Limb (tissue), 2 donors: ENCODE measurements around the gene BTBD2.

Source experiments
- DNase-seq, 2 donors: peaks; one replicate each; pipeline ENCODE4 v3.0.0-alpha.2; 2016; ENCODE audit errors: extremely low spot score in 2 of 2

The BTBD2 gene

DNA sequence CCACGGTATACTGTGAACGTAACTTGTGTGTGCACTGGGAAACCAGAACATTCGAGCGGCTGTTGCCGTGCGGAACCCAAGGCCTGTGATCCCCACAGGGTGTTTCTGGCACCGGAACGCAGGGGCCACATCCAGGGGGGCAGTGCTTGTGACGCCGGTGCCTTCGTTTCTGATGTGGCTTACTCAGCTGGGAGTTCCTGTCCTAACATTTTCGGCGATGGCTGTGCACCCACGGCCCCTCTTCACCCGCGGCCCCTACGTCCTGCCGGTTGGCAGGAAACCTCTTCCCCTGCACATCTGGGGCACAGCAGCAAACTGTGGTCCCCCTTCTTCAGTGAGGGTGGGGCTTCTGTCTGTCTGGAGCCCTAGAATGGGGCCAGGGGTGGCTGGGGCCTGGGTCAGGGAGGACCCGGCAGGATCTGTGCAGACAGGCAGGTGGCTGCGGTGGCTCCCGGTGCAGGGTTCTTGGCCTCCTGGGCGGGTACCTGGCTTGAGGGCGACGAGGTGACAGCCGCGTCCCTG, 48.4 kb downstream of the BTBD2 start:
- no peak for DNase-seq

DNA sequence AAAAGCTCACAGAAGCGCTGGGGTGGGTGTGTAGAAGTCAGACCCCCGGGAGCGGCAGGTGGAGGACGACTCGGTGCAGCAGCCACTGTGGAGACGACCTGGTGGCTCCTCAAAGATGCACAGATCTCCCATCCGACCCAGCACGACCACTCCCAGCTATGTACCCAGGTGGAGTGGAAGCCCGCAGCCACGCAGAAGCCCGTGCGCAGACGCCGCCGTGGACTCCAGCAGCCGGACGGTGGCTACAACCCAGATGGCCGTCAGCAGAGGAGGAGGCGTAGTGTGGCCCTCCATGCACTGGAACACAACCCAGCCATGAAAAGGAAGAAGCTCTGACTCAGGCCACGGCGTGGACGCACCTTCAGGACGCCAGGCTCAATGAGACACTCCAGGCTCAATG, 52.8 kb downstream of the BTBD2 start:
- DNase-seq, result no peak

DNA sequence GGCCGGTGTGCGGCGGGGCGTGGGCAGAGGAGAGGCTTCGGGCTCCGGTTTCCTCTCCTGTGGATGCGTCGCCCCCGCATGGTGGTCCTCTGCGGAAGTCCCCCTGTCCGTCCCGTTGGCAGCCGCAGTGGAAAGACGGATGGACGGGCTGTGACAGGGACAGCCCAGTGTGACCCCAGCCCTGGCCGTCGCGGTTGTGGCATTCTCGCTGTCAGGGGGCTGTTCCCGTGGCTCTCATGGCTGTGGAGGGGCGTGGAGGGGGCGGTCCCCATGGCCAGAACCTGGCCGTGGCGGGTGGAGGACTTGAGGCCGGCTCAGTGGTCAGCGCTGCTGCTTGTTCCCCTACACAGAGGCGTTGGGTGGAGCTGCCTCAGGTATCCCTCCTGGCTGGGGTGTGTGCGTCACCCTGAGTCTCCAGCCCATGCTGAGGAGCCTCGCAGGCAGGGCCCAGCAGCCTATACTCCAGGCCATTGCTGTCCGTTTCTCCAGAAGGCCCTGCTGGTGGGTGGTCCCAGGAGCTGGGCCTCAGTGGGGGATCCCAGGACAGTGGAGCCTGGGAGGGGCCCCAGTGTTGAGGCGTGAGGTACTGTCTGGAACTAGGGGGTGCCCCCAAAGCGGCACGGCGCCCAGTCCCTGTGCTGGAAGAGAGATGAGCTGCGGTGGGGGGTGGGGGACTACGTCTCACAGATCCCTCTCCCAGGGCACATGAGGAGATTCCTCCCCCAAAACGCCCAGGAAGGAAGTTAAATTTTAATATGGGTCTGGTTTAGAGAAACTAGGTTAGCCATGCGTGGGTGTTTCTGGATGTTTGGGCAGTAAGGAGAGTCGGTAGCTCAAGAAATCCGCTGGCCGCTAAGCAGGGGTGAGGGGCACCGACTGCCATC, 54.3 kb downstream of the BTBD2 start:
- DNase-seq, result no peak

DNA sequence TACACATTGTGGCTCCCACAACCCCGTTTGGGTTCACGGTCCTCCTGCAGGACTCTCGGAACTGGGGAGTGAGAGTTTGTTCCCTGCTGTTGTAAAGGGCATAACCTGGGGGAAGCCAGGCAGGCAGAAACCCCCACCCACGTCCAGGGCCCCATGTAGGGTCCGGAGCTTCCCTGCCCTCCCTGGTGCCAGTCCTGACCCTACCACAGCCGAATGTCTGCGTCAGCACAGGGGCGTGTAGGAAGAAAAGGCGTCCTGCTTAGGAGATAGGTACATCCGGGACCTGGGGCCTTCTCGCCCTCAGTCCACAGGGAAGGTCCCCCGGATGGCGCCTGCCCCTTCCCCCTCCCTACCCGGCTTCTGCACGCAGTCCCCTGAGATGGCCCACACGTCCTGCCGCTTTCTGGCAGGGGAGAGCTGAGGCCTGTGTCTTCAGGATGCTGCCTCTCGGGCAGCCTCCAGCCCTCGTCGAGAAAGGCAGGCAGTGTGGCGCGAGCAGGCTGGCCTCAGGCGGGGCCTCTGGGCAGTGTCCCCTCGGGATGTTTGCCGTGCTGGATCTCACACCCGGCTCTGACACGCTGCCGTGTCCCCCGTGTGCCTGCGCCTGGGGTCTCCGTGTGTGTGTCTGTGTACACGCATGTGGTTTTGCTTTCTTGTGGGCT, 55.5 kb downstream of the BTBD2 start:
- no peak for DNase-seq

DNA sequence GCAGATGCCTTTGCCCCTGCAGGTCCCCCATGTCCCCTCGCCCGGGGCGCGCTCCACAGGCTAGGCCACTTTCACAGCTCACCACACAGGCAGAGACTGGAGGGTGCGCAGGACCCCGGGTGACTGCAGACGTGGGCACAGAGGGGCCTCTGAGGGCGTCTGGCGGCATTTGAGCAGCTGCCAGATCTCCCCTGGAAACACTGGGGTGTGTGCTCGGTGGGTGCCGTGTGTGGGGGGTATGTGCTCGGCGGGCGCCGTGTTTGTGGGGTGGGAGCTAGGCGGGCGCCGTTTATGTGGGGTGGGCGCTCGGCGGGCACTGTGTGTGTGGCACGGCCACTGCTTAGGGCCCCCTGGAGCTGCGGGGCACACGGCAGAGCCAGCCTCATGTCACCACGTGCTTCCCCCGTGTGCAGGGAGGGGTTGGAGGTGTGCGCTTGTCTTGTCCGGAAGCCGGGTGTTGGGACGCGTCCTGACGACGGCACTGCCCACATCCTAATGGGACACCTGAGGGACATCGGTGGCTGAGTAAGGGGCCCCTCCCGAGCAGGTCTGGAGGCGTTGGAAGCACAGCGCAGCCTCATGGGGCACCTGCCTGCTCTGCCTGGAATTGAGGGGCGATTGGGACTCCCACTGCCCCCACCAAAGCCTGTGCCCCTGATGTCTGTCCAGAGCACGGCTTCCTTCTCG, 57.8 kb downstream of the BTBD2 start:
- DNase-seq, result no peak

DNA sequence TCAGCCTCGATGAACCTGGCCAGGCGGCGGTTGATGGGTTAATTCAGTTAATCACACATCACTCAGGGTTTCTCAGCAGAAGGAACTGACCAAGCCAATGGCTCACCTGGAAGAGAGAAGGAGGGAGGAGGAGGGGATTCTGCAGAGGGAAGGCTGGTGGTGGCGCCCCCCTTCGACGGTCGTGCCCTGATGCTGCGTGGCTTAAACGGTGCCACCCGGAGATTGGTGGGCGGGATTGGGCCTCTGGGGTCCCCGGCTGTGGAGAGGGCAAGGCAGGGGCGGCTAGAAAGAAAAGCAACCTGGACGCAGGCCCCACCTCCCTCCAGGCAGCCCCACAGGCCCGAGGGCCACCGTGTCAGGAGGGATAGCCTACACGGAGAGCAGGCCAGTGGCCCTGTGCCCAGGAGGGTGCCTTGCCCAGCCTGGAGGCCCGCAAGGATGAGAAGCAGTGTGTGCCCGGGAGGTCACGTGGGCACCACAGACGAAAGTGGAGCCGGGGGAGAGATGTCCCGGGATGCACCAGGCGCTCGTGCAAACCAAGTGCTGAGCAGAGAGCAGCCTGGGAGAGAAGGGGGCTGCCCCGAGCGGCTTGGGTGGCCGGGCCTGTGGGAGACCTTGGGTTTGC, 58.5 kb downstream of the BTBD2 start:
- DNase-seq, result no peak

DNA sequence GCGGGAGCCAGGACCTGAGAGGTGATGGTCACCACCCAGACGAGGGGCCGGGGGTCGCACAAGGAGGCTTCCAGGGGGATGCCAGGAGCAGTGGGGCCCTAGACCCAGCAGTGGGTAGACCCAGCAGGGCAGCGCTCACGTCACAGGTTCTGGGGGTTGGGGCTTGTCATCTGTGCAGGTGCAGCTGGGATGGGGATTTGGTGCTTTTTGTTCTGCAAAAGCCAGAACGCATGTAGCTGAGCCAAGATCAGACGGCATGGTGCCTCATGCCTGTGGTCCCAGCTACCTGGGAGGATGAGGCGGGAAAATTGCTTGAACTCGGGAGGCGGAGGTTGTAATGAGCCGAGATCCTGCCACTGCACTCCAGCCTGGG, 59.4 kb downstream of the BTBD2 start:
- no peak for DNase-seq

DNA sequence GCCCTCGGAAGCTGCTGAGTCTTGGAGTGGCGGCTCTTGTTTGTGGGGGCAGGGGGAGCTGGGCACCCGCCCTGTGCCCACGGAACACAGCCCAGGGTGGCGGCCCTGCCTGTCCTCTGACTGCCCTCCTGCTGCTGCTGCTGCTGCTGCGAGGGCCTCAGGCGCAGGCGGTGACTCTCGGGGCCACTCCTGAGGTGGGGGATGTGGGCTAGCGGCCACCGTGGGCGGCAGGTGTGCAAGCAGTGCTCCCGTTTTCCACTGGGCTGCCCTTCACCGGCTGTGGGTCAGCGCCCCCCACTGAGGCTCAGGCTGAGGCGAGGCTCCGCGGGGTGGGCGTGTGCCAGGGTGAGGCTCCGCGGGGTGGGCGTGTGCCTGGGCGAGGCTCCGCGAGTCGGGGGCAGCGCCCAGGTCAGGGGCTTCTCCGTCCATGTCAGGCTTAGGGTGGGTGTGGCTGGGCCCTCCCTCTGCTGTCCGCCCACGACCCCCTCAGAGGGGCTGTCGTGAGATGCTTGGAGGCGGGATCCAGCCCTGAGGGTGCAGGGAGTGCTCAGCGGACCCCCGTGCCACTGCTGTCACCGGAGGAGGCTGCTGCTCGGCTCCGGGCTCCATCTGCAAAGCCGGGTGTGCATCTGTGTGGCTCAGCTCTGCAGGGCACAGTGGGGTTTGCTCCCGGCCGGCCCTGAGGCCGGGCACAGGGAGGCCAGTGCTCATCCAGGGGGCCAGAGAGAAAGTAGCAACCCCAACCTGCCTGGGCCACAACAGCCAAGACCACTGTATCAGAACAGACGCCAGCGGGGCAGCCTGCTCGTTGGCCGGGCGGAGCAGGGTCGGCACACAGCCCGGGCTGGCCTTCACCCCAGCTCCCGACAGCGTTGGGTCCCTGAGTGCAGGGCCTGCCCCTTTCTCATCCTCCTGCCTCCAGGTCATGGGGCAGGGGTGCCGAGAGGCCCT, 60.1 kb downstream of the BTBD2 start:
- no peak for DNase-seq

DNA sequence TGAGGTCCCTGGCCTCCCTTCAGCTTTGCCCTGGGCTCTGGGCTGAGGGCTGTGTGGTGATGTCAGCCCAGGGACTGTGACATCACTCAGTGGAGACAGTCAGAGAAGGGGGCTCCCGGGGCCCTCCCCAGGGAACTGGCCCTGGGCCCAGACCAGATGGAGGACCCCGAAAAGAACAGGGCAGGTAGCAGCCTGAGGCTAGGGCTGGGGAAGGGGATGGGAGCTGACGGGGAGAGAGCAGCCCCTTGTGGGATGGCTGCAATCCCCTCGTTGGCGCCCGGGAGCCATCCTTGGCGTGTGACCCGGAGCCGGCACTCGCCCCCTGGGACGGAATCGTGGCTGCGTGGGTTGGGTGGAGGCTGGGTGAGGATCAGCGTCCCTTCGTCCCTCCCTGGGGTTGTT, 61.0 kb downstream of the BTBD2 start:
- DNase-seq, result no peak

DNA sequence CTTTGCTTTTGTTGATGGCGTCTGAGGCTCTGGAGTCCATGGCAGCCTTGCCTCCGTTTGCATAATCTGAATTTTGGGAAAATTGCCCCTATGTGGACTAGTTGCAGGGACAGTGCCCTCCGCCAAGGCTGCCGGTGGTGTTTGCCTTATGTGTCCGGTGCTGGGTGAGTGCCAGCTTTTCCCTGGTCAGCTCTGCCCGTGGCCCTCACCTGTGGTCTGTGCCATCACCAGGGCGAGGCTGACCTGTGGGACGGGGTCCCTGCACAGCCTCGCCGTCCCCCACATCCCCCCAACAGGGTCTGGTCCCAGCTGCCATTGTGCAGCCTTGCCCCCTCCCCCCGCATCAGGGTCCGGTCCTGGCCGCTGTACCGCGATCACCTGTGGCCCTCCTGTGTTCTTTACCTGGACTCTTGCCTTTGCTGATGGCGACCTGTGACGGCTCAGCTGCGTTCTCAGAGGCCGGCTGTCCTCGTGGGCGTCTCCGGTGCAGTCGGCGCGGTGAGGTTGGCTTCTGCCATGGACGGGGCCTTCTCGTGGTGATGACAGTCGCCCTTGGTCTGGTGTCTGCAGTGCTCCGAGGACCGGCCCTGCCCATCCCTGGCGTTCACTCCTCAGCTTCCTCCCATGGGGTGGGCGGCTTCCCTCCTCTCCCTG, 61.9 kb downstream of the BTBD2 start:
- DNase-seq, result no peak

DNA sequence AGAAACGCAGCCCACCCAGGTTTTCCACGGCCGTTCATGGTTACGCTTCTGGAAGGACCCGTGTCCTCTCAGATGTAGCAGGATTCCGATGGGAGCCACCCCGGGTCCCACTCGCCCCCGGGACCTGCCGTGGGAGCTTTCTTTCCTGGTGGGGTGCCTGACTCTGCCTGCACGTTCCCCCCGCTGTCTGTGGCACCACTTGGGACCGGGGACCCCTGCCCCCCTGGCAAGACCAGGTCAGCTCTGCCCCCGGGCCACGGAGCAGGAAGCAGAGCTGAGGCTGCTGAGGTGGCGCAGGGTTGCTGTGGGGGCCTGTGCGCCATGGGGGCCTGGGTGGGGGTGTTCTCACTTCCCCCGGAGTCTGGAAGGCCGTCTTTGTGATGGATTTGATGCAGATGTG, 62.5 kb downstream of the BTBD2 start:
- DNase-seq, result no peak

DNA sequence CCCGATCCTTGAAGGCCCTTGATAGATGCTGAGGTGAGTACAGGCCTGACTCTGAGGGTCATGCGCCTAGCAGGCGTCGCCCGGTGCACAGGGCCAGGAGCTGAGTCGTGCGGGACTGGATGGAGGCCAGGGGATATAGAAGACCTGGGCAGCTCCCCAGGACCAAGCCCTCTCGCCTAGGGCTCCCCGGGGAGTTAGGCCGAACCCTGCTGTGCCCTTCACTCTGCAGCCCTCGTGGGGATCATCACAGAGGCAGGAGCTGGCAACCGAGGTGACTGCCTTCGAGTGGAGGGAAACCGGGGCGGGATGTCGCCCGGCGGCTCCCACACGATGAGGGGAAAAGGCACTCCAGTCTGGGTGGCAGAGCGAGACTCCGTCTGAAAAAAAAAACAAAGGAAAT, 62.9 kb downstream of the BTBD2 start:
- DNase-seq, result no peak

DNA sequence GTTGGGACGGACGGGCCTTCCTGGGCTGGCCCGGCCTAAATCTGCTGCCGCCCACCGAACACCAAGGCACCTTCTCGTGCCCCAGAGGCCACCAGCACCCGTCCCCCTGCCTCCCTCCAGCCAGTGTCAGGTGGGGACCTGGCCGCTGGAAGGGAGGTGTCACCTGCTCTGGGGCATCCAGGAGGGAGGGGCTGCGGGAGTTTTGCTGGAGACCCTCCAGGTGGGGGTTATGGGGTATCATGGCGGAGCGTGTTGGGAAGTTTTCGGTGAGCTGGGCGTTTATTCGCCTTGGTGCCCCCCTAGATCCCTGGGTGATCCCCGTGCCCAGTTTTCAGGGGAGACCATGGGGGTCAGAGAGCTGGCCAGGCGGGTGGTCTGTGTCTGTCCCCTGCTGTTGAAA, 64.9 kb downstream of the BTBD2 start:
- no peak for DNase-seq

DNA sequence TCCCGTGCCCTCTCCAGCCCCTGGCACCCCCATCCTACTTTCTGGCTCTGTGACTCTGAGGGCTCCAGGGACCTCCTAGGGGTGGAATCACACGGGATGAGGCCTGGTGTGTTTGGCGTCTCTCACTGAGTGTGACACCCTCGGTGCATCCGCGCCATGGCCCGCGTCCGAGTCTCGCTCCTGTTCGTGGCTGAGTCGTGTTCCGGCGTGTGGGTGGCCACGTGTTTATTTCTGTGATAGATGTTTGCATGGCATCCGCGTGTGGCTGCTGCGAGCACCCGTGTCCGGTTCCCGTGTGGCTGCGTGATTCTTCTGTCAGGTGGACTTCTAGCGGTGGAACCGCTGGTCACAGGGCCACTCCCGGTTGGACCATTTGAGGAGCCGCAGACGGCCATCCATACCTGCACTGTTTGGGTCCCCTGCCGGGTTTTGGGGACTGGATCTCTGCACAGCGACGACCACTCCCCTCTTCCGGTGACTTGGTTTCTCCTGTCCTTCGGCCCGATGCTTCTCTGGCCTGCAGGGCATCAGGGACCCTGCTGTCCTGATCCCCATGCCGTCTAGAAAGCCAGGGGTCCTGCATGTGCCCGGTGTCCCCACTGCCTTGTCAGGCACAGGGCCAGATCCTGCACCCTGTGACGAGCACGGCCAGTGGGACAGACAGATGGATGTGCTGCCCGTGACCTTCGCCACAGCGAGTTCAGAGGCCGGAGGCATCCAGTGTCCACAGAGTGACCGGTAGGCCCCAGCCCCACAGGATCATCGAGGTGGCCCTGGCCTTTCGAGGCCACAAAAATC, 66.0 kb downstream of the BTBD2 start:
- no peak for DNase-seq

DNA sequence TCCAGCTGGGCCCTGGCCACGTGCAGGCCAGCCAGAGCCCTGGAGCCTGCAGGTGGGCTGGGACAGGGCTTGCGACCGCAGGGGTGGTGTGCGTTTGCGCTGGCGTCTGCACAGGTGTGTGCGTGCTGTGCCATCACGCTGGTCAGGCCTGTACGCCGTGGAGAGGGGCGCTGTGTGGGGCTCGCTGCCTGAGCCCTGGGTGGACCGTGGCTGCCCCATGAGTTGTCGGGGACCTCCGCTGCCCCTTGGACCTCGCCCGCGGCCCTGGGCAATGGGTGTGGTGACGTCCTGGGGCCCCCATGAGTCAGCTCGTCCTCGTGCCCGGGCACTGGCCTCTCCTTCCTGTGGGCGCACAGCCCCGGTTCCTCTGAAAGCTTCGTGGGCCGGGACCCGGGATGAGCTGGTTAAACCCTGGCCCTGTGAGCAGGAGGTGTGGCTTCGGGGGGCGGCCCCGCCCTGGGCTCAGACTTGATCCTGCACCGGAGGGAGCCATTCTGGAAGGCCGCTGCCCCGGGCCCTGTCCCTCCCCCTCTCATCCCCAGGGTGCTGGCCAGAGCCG, 67.8 kb downstream of the BTBD2 start:
- DNase-seq, result no peak

DNA sequence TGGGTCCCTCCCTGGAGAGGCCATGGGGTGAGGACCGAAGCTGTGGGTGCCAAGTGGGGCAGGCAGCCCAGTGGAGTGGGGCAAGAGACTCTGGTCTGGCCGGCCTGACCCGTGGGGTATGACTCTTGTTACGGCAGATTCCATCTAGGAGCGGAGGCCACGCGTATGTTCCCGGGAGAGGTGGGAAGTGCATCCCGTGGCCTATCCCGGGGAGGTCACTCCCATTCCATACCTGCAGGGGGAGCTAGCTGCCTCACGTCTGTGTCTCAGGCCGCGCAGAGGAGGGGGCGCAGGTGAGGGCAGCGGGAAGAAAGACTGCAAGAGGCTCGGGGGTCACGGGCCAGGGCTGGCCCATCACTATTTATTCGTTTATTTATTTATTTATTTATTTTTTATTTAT, 69.6 kb downstream of the BTBD2 start:
- DNase-seq, result peak in 1 of 2 donors; percentile 53

DNA sequence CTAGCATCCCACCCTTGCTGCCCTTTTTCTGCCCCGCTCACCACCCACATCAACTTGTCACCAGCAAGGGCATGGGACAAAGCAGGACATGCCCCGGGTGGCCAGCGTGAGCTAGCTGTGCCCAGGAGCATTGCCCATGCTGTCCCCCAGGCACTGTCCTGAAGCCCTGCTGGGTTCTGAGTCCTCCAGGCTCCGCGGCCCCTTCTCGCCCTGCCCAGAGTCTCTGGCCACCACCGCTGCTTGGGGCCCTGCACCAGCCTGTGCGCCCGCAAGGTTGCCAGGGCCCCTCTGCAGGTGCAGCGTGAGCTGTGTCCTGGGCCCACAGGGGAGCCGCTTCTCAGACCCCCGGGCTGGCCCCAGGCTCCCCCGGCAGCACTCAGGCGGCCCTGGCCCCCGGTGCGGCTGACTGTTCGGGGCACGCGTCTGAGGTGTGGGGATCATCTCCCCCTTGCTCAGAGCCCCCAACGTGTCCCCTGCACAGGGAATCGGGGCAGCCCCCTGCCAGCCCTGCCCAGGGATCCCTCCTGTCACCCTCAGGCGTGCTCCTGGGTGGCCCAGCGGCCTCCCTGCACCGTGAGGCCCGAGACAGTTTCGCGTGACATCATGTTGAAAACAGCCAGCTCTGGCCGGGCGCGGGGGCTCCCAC, 70.5 kb downstream of the BTBD2 start:
- DNase-seq, result no peak

DNA sequence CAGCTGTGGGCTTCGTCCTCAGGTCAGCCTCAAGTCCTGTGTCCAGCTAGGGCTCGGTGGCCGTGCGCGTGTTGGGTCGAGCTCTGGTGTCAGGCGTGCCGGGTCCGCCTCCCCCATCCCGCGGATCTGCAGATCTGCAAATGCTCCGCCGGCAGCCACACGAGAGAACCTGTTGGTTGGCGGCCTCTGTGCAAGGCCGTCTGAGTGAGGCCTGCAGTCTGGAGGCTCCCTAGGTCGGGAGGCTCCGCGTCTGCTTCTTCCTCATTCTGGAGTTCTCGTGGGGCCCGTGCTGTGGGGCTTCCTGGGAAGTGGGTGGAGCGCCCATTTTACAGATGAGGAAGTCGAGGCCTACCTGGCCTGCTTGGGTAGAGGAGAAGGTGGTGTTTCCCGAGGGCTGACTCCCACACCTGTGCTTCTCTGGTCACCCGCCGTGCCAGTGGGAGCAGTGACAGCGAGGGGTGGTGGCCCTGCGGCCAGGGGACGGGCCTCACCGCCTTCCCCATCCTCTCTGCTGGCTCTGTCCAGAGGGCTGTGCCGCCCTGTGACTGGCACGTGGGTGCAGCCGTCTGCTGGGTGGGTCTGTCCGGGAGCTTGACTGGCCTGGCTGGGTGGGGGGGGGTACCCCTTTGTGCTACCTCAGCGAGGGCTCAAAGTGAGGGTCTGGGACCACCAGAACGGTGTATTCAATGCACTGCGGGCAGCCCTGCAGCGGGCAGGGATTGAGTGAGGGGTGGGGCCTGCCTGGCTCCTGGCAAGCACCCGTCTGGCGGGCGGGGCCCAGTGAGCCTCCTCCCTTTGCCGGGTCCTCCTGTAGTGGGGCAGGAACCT, 71.2 kb downstream of the BTBD2 start:
- no peak for DNase-seq
